Chondrocyte (in vitro differentiated cells): ENCODE data around the gene ARMC7. TPM values are rescaled to one million over a fixed set of nuclear protein-coding genes. Genes with fewer than 3 reads are reported as not detected.

Experiments used
- DNase-seq: peaks from one replicate; pipeline ENCODE4 v3.0.0; 2021; ENCODE audit warnings: mixed read lengths, low spot score
- H3K27ac Mint-ChIP-seq: one replicate; pipeline ENCODE4 v1.8.0; 2021; ENCODE audit warnings: mild to moderate bottlenecking, moderate library complexity, mixed read lengths; ENCODE audit not compliant: unreplicated experiment
- H3K27me3 Mint-ChIP-seq: 2 replicates; pipeline ENCODE4 v1.8.0; 2021; ENCODE audit warnings: low read depth, mixed read lengths
- H3K36me3 Mint-ChIP-seq: 2 replicates; pipeline ENCODE4 v1.8.0; 2021; ENCODE audit warnings: low read depth, mixed read lengths
- H3K4me1 Mint-ChIP-seq: 2 replicates; pipeline ENCODE4 v1.8.0; 2021; ENCODE audit warnings: low read depth, mild to moderate bottlenecking, mixed read lengths
- H3K4me3 Mint-ChIP-seq: one replicate; pipeline ENCODE4 v1.8.0; 2021; ENCODE audit warnings: mild to moderate bottlenecking, moderate library complexity, mixed read lengths; ENCODE audit not compliant: unreplicated experiment
- H3K9me3 Mint-ChIP-seq: 2 replicates; pipeline ENCODE4 v1.8.0; 2021; ENCODE audit warnings: low read depth, mixed read lengths
- total RNA-seq: library from RNA; stranded (reverse); gene quantifications from 3 replicates; pipeline ENCODE4 v1.2.1, GENCODE V29; 2021
- TF ChIP-seq, protein P1 (sequence below): fragments of 200-600 bp; sonication (generic); IDR thresholded peaks from 2 replicates; pipeline ENCODE4 v1.5.0; 2021; ENCODE audit warnings: antibody characterized with exemption, mild to moderate bottlenecking, moderate library complexity

Gene ARMC7
- total RNA-seq, 1 donor from 2014 or later: 10.8 TPM

DNA sequence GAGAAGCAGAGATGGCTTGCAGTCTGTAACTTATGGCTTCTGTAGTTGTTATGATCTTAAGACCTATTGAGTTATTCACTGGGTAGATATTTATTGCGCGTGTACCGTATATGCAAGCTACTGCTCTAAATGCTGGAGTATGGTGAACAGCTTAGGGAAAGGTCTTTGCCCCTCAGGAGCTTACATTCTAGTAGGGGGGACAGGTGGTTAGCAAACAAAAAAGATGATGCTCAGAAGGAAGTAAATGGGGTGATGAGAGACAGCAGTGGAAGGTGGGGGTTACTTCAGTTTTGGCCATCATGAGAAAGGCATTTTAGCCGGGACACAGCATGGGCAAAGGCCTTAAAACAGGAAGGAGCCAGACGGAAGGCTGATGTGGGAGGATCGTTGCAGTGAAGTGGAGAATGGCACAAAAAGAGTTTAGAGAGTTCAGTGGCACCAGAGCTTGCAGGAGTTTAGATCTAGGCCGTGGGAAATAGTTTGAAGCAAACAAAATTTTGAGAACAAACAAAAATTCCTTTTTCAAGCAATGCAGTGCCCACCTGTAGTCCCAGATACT lies 2.1 kb downstream of the ARMC7 start:
- Mint-ChIP-seq H3K4me3 (no peak overlapping the region), H3K36me3 (peaks cover 2% of the 10 kb centered on the region), H3K4me1 (peaks cover 33% of the 10 kb centered on the region), H3K9me3 (no peaks in the 10 kb centered on the region), H3K27me3 (no peaks in the 10 kb centered on the region), H3K27ac (no peak overlapping the region)
- DNase-seq: no peak
- TF ChIP-seq, protein P1, sequence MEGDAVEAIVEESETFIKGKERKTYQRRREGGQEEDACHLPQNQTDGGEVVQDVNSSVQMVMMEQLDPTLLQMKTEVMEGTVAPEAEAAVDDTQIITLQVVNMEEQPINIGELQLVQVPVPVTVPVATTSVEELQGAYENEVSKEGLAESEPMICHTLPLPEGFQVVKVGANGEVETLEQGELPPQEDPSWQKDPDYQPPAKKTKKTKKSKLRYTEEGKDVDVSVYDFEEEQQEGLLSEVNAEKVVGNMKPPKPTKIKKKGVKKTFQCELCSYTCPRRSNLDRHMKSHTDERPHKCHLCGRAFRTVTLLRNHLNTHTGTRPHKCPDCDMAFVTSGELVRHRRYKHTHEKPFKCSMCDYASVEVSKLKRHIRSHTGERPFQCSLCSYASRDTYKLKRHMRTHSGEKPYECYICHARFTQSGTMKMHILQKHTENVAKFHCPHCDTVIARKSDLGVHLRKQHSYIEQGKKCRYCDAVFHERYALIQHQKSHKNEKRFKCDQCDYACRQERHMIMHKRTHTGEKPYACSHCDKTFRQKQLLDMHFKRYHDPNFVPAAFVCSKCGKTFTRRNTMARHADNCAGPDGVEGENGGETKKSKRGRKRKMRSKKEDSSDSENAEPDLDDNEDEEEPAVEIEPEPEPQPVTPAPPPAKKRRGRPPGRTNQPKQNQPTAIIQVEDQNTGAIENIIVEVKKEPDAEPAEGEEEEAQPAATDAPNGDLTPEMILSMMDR: no peak

DNA sequence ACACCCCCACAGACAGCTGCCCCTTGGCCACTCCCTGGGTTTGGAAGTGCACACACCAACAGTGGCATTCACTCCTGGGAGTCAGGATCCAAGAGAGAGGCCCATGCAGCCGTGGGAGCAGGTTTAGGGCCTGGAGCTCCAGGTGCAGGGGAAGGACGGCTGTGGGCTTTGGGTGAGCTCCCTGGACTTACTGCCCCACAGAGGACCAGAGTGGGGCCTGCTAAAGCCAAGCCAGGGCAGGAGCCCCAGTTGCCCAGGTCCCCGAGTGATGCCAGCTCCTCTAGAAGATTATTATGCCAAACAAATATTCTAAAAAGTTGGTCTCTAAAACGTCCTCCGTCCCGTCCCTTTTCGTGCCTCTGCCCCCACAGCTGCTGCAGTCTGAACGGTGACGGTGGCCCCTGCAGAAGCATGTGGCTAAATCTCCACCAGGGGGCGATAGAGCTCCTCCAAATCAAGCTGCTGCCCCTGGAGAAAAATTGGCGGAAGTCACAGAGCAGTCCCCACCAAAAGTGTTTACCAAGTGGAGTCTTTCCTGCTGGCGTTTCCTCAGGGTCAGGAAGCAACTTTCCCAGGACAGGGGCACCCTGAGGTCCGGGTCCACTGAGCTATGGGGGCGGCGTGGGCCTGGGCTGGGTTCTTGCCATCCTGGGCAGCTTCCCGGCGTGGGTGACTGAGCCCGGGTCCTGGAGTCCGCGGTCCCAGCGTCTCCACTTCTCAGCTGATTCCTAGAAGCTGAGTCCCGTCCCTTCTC lies 4.2 kb downstream of the ARMC7 start:
- H3K27ac Mint-ChIP-seq: peak overlapping the region; percentile 22
- H3K36me3 Mint-ChIP-seq: peaks cover 3% of the 10 kb centered on the region
- peak overlapping the region; percentile 60 for H3K4me3 Mint-ChIP-seq
- DNase-seq: no peak
- no peaks in the 10 kb centered on the region for H3K9me3 Mint-ChIP-seq
- TF ChIP-seq, protein P1: peak; percentile 98
- H3K4me1 Mint-ChIP-seq: peaks cover 30% of the 10 kb centered on the region
- H3K27me3 Mint-ChIP-seq: no peaks in the 10 kb centered on the region

DNA sequence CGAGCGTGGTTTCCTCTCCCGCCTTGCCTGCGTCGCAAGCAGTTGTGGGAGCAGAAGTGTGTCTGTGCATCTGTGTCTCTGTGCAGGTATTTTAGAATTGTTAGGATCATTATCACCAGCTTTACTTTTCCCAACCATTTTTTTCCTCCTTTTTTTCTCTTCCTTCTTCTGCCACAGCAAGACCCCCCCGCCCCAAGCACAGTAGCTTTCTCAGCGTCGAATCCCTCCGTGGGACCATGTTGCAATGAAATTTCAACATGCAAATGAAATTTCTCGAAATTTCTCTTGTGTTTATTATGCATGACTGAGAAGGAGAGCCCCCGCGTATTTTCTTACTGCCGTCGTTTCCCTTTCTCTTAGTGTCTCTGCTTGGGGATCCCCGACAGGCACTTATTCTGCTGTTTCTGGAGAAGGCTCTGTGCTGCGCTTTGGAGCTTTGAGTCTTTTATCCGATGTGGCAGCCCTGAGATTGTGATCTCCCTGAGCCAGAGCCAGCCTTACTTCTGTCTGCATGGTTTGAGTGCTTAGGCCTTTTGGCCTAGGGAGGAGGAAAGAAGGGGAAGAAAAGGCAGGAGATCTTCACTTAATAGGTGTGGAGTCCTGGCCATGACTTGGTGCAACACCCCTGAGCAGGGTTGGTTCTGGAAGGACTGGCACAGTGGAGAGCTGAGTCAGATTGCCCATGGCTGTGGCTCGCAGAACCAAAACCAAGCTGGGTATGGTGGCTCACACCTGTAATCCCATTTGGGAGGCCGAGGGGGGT lies 5.0 kb downstream of the ARMC7 start:
- Mint-ChIP-seq H3K27me3 (no peaks in the 10 kb centered on the region), H3K4me3 (peak overlapping the region; percentile 60), H3K27ac (peak overlapping the region; percentile 22), H3K9me3 (no peaks in the 10 kb centered on the region), H3K36me3 (peaks cover 5% of the 10 kb centered on the region), H3K4me1 (peaks cover 30% of the 10 kb centered on the region)
- TF ChIP-seq, protein P1: no peak
- DNase-seq: no peak

DNA sequence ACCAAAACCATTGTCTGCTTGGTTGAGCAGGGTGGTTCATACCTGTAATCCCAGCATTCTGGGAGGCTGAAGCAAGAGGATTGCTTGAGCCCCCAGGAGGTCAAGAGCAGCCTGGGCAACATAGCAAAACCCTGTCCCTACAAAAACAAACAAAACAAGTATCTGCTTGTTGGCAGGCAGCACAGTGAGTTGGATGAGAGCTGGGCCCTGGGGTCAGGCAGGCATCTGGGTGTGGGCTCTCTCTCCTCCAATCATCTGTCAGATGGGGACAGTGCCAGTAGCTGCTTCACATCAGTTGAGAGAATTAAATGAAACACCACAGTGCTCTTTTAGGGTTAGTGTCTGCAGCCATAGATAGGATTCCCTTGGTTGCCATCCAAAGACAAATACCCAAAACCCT lies 5.8 kb downstream of the ARMC7 start:
- Mint-ChIP-seq H3K9me3 (no peaks in the 10 kb centered on the region), H3K27me3 (no peaks in the 10 kb centered on the region), H3K4me1 (peaks cover 26% of the 10 kb centered on the region), H3K36me3 (peaks cover 8% of the 10 kb centered on the region), H3K27ac (no peak overlapping the region), H3K4me3 (no peak overlapping the region)
- DNase-seq: no peak
- TF ChIP-seq, protein P1: no peak

DNA sequence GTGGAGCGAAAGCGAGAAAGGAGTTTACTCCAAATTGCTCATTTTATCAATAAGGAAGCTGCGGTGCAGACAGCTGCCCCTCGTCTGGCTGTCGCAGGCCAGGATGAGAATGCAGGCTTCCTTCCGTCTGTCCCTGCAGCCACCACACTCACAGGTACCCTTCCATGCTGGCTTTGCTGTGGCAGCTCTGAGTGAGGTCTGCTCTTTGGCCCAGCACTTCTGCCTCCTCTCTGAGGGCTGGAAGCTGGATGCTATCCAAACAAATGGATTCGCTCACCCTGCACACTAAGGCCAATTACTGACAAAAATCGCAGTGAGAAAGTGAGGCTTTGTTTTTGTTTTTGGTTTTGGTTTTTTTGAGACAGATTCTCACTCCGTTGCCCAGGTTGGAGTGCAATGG lies 7.0 kb downstream of the ARMC7 start:
- Mint-ChIP-seq H3K27ac (no peak overlapping the region), H3K9me3 (no peaks in the 10 kb centered on the region), H3K4me1 (peaks cover 19% of the 10 kb centered on the region), H3K27me3 (no peaks in the 10 kb centered on the region), H3K4me3 (no peak overlapping the region), H3K36me3 (peaks cover 10% of the 10 kb centered on the region)
- TF ChIP-seq, protein P1: no peak
- DNase-seq: no peak
